VCaP (cell line): Measurements from ENCODE around the gene PHF21B.

Experiments used
- H3K27ac ChIP-seq: fragments of 450-650 bp; 2 replicates; pipeline ENCODE4 v1.5.1; 2017
- CTCF ChIP-seq: fragments of 450-650 bp; conservative IDR thresholded peaks from 2 replicates; pipeline ENCODE4 v1.5.1; 2017; ENCODE audit warnings: mild to moderate bottlenecking, moderate library complexity

PHF21B gene

GRCh38 chr22:44893731-44894080 lies 116.1 kb downstream of the PHF21B start:
- no peak for TF ChIP-seq CTCF
- H3K27ac ChIP-seq: no peak overlapping the region

DNA sequence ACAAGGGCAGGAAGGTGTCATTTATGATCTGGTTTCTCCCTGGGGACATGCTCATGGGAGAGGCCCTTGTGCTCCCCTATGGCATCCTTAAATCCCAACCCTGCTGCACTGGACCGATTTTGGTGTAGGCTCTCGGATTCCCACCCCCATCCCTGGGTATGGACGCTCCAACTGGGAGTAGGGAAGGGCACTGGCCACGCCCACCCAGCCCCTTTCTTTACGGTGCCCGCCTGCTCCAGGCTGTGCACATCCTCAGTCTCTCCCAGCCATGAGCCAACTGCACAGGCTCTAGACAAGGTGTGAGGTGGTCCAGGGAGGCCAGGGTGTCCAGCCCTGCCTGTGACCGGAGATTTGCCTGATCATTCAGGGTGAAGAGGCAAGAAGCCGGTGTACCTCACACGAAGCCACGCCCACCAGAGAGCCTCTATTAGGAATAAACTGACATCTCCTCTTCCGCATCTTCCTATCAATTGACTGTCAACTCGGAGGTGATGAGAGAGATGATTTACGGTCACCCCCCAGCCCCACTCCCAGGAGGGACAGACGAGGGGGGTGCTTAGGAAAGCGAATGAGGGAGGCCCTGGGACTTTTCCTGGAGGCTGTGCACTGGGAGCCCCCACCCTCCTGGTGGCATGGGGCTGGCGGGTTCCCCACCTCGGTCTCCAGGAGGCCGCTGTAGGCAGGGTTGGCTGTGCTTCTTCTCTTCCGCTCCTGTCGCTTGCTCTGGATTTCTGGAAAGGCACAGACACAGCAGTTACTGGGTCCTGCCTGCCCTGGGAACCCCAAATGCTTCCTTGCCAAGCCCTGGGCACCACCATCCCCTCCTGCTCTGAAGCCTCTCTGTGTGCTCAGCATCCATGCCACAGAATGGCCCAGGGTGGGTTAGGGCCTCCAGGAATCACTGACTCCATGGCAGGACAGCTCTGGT lies 116.7 kb downstream of the PHF21B start:
- no peak for TF ChIP-seq CTCF
- no peak overlapping the region for H3K27ac ChIP-seq

GRCh38 chr22:44892243-44892642 lies 117.6 kb downstream of the PHF21B start:
- no peak for TF ChIP-seq CTCF
- H3K27ac ChIP-seq: no peak overlapping the region

DNA sequence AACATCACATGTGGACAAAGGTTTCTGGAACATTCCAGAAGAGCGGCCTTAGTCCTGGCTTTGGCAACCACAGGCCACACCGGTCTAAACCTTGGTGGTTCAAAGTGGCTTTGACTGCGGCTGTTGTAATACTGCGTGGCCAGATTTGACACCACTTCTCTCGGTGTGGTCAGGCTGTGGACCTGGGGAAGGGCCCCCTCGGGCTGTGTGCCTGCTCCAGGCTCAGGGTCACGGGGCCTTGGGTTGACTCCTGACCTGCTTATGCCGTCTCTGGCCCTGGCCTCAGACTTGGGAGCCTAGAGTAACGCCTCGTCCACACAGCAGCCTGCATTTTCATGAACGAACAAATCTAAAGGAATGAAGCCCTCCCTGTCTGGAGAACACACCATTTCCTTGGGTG lies 118.0 kb downstream of the PHF21B start:
- H3K27ac ChIP-seq: no peak overlapping the region
- TF ChIP-seq CTCF: no peak

DNA sequence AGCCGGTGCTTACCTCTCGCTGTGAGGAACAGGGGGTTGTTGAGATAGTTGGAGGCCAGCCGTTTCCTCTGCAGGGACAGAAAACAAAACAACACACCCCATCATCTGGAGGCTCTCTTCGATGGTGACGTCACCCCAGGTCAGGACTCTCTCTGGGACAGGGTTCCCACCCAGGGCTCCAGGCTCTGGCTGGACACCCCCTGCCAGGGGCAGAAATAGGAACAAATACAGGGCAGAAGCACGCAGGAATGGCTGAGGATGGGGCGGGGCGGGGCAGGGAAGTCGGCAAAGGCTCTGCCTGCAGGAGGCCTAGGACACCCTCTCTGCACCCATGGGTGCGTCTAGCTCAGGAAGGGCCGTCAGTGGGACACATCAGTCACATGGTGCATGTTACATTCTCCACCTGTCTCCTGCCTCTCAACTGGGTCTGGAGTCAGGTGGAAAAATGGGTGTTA lies 118.5 kb downstream of the PHF21B start:
- no peak for TF ChIP-seq CTCF

DNA sequence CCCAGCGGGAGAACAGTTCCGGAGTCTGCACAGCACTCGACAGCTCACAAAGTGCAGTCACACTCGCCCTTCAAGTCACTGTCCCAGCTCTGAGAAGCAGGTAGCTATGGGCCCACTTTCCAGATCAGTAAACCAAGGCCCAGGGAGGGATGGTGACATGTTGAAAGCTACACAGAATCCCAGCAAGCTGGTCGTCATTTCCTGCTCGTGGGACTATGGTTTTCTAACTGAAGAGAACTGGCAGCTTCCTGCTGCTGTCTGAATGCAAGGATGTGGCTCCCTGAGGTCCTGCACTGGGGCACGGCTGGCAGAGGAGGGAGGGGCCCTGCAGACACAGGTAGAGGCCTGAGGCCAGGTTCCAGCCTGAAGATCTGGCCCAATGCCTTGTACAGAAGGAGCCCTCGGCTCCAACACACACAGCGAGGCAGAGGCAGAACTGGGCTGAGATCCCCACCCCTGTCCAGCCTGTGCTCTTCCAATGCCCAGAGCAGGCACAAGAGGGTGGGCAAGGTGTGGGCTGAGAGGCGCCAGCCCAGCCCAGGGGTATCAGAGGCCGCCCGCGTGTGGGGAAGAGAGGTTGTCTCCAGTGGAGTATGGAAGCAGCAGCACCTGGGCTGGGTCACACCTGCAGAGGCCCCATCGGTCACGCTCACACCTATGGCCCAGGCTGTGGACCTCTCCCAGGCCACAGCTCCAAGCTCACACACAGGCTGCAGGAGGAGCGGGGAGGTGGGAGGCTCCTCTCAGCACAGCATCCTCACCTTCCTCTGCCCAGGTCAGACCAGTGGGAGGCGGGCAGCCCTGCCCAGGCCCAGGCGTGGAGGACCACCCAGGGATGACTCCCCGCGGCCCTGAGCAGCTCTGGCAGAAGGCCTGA lies 119.2 kb downstream of the PHF21B start:
- no peak for TF ChIP-seq CTCF
- H3K27ac ChIP-seq: no peak overlapping the region

More for the DNA sequence above, 118.5 kb downstream of the PHF21B start:
- H3K27ac ChIP-seq: no peak overlapping the region

- no peak overlapping the region for H3K27ac ChIP-seq
- TF ChIP-seq CTCF: no peak
Observed at GRCh38 chr22:44889255-44889878, 120.4 kb downstream of the PHF21B start.
